DMS53 treated with DMSO at 0.1 percent for 48 hours (cell line): ENCODE measurements around the gene FYTTD1.
A peak's percentile ranks its signal among the peaks of the same experiment; 100 is the strongest.

ENCODE experiments used
- DNase-seq: peaks from one replicate; lab custom pipeline; 2025; ENCODE audit not compliant: unreplicated experiment; lab: John Stamatoyannopoulos, UW

Gene FYTTD1

GRCh38 chr3:197791113-197791891 lies 41.6 kb downstream of the FYTTD1 start, which contains the start of gene LRCH3:
Gene LRCH3, plus strand, starts transcription at chr3:197791254. Its CDS starts 25 bp downstream, at chr3:197791279.
- peak; percentile 25 for DNase-seq

GRCh38 chr3:197791892-197792647 lies 42.4 kb downstream of the FYTTD1 start:
- no peak for DNase-seq

GRCh38 chr3:197793247-197793646 lies 43.6 kb downstream of the FYTTD1 start:
- peak; percentile 21 for DNase-seq

- DNase-seq: no peak
These were observed 44.4 kb downstream of the FYTTD1 start for GRCh38 chr3:197794115-197794514.

GRCh38 chr3:197795200-197795599 lies 45.5 kb downstream of the FYTTD1 start:
- no peak for DNase-seq

- DNase-seq: no peak
These were observed 46.4 kb downstream of the FYTTD1 start for GRCh38 chr3:197796087-197796486.

GRCh38 chr3:197798863-197799262 lies 49.2 kb downstream of the FYTTD1 start:
- DNase-seq: no peak

- DNase-seq: no peak
These were observed 50.7 kb downstream of the FYTTD1 start for GRCh38 chr3:197800379-197800778.

- no peak for DNase-seq
These were observed 52.5 kb downstream of the FYTTD1 start for GRCh38 chr3:197801891-197802778.

- DNase-seq: no peak
These were observed 53.2 kb downstream of the FYTTD1 start for GRCh38 chr3:197802779-197803459.

- DNase-seq: no peak
These were observed 54.8 kb downstream of the FYTTD1 start for GRCh38 chr3:197804511-197804910.

- no peak for DNase-seq
These were observed 58.4 kb downstream of the FYTTD1 start for GRCh38 chr3:197807969-197808587.

GRCh38 chr3:197809356-197810020 lies 59.8 kb downstream of the FYTTD1 start:
- no peak for DNase-seq

GRCh38 chr3:197810901-197811300 lies 61.2 kb downstream of the FYTTD1 start:
- no peak for DNase-seq

GRCh38 chr3:197811343-197811742 lies 61.7 kb downstream of the FYTTD1 start:
- DNase-seq: no peak

GRCh38 chr3:197814372-197814771 lies 64.7 kb downstream of the FYTTD1 start:
- no peak for DNase-seq

- peak; percentile 89 for DNase-seq
These were observed 71.1 kb downstream of the FYTTD1 start for GRCh38 chr3:197820550-197821335.

- DNase-seq: no peak
These were observed 79.8 kb downstream of the FYTTD1 start for GRCh38 chr3:197829397-197830045.
